HepG2 (cell line): ENCODE data around the gene ZSCAN2. TPM values are rescaled to one million over a fixed set of nuclear protein-coding genes. Genes with fewer than 3 reads are reported as not detected.
A peak's percentile ranks its signal among the peaks of the same experiment; 100 is the strongest.

Experiments
- AKNA ChIP-seq: sonication (generic); formaldehyde crosslinking; IDR thresholded peaks from 2 replicates; pipeline ENCODE4 v1.4.0; 2020; ENCODE audit warnings: missing genetic modification reagents, borderline replicate concordance
- ATF3 ChIP-seq: sonication (generic); formaldehyde crosslinking; IDR thresholded peaks from 2 replicates; pipeline ENCODE4 v1.4.0; 2020; ENCODE audit warnings: missing genetic modification reagents
- CCAR2 ChIP-seq: fragments of 200-400 bp; formaldehyde crosslinking; optimal IDR thresholded peaks from 2 replicates; pipeline ENCODE3; 2018; ENCODE audit warnings: low read depth, mild to moderate bottlenecking, low read length, moderate library complexity
- HIC2 ChIP-seq: sonication (generic); formaldehyde crosslinking; IDR thresholded peaks from 2 replicates; pipeline ENCODE4 v1.9.0; 2022; ENCODE audit warnings: low read depth, missing genetic modification reagents
- ISX ChIP-seq: sonication (generic); formaldehyde crosslinking; conservative IDR thresholded peaks from 2 replicates; pipeline ENCODE4 v1.5.0; 2020; ENCODE audit warnings: missing genetic modification reagents
- RBM22 ChIP-seq: fragments of 200-400 bp; formaldehyde crosslinking; optimal IDR thresholded peaks from 2 replicates; pipeline ENCODE3; 2017; ENCODE audit warnings: mild to moderate bottlenecking, low read length, moderate library complexity
- SCMH1 ChIP-seq: sonication (generic); formaldehyde crosslinking; IDR thresholded peaks from 2 replicates; pipeline ENCODE4 v1.9.0; 2021; ENCODE audit warnings: missing genetic modification reagents, mild to moderate bottlenecking, borderline replicate concordance
- SNAPC4 ChIP-seq: sonication (generic); formaldehyde crosslinking; IDR thresholded peaks from 2 replicates; pipeline ENCODE4 v1.4.0; 2020; ENCODE audit warnings: mild to moderate bottlenecking, missing genetic modification reagents
- ZNF101 ChIP-seq: sonication (generic); formaldehyde crosslinking; IDR thresholded peaks from 2 replicates; pipeline ENCODE4 v1.4.0; 2020; ENCODE audit warnings: mild to moderate bottlenecking, low read depth, missing genetic modification reagents, borderline replicate concordance
- ZNF687 ChIP-seq: sonication (generic); formaldehyde crosslinking; IDR thresholded peaks from 2 replicates; pipeline ENCODE4 v1.5.1; 2020; ENCODE audit warnings: mild to moderate bottlenecking, missing genetic modification reagents, moderate library complexity
- polyA plus RNA-seq, 8 experiments: library from polyadenylated mRNA; depleted of rRNA in 3 of 8; stranded (reverse) in 7 of 8; unstranded in 1 of 8; fragments of >200 nt; fragmentation: Illumina TruSeq in 4 of 8; extraction: Trizol in 4 of 8; gene quantifications; 2 replicates each; pipeline versions ENCODE4 v1.2.1 to v1.2.3, GENCODE V29; 2011 to 2016; ENCODE audit warnings: low read depth in 4 of 8, missing spikeins in 1 of 8, mixed read lengths in 1 of 8; ENCODE audit not compliant: insufficient read depth in 1 of 8
- total RNA-seq, 5 experiments: library from RNA; depleted of rRNA; stranded (reverse); fragments of >200 nt; fragmentation: Illumina TruSeq; extraction: Trizol; gene quantifications; 2 replicates each; pipeline ENCODE4 v1.2.3, GENCODE V29; 2016; ENCODE audit warnings: low read depth in 1 of 5

The ZSCAN2 gene
- total and polyA plus RNA-seq, 2 of the 13 experiments (the other 11 are each of a cell fraction or from before 2014, with no cell fraction given): 11.4 to 21.5 TPM

GRCh38 chr15:84633311-84634227, 32.8 kb downstream of the ZSCAN2 start (continued):
- TF ChIP-seq ATF3 (CRISPR knock-in tag) (0 out of 2 replicates have a peak, but pooled peaks have one; percentile 21), ZNF687 (CRISPR knock-in tag) (peak; percentile 81), ZNF101 (CRISPR knock-in tag) (no peak), RBM22 (no peak), SNAPC4 (CRISPR knock-in tag) (no peak), AKNA (CRISPR knock-in tag) (no peak), ISX (CRISPR knock-in tag) (no peak), HIC2 (CRISPR knock-in tag) (peak; percentile 31; the same call in 1 of the 2 replicates), CCAR2 (no peak), SCMH1 (CRISPR knock-in tag) (no peak)
